Mucosa of descending colon (tissue), 3 donors: ENCODE measurements around the gene RIPOR3. TPM values are rescaled to one million over a fixed set of nuclear protein-coding genes. Genes with fewer than 3 reads are reported as not detected.

Source experiments
- ATAC-seq: fragments of 200-7000 bp; cut with Tn5 transposase; one replicate; pipeline ENCODE4 v1.9.1; 2020; ENCODE audit warnings: mild to moderate bottlenecking, moderate library complexity
- DNase-seq, 3 donors: peaks; one replicate each; pipeline ENCODE4 v3.0.0-alpha.2; 2020
- H3K36me3 ChIP-seq: fragments of 200-600 bp; one replicate; pipeline ENCODE4 v1.8.0; 2021; ENCODE audit warnings: low read depth, mild to moderate bottlenecking
- H3K4me1 ChIP-seq: fragments of 200-600 bp; one replicate; pipeline ENCODE4 v1.8.0; 2021; ENCODE audit warnings: low read depth, mild to moderate bottlenecking
- H3K4me3 ChIP-seq: fragments of 200-600 bp; one replicate; pipeline ENCODE4 v1.8.0; 2021; ENCODE audit warnings: mild to moderate bottlenecking
- H3K9me3 ChIP-seq: fragments of 200-600 bp; one replicate; pipeline ENCODE4 v1.8.0; 2021; ENCODE audit warnings: mild to moderate bottlenecking
- CTCF ChIP-seq: fragments of 200-600 bp; IDR thresholded peaks from one replicate; pipeline ENCODE4 v1.8.0; 2022; ENCODE audit warnings: antibody characterized with exemption, mild to moderate bottlenecking
- intact Hi-C, 2 donors: fragments of 100-400 bp; cut with DNase I in 1 of 2; cut with micrococcal nuclease in 1 of 2; formaldehyde crosslinking; loops; one replicate each; pipeline versions ENCODE4 v1.11.0 to v1.11.1; 2022; cut with DNase I, micrococcal nuclease
- total RNA-seq, 3 donors: library from RNA; stranded (reverse); fragmentation: NEBNext Ultra II Directional in 2 of 3; extraction: Animal tissue kit (Norgen Biotek cat#: 25700) in 2 of 3; gene quantifications; one replicate each; pipeline versions ENCODE4 v1.2.1 to v1.2.4, GENCODE V29; 2021 to 2023
- donor health status: DM: no; HTN: no; CAD: no; lungs with moderate emphysema.
- donor health status: DM: no; HTN: no; CAD: no.
- donor health status: DM: no; HTN: yes; CAD: no.

RIPOR3 gene
- total RNA-seq, 3 donors from 2014 or later, result 2.2 to 13.4 (median 5.8) TPM

GRCh38 chr20:50686821-50687220, 4.5 kb downstream of the RIPOR3 start:
- no peaks in the 10 kb centered on the region for H3K4me1 ChIP-seq
- no peak for TF ChIP-seq CTCF
- intact Hi-C loops, result no loop called here
- no peak for DNase-seq
- no peak for ATAC-seq
- no peaks in the 10 kb centered on the region for H3K9me3 ChIP-seq
- no peaks in the 10 kb centered on the region for H3K36me3 ChIP-seq
- H3K4me3 ChIP-seq, result no peak overlapping the region

GRCh38 chr20:50683570-50683969, 7.8 kb downstream of the RIPOR3 start:
- Histone ChIP-seq H3K36me3 (no peaks in the 10 kb centered on the region), H3K9me3 (no peaks in the 10 kb centered on the region), H3K4me3 (no peak overlapping the region), H3K4me1 (peaks cover under 1% of the 10 kb centered on the region)
- intact Hi-C loops, result no loop called here
- ATAC-seq (no peak), DNase-seq (no peak)
- no peak for TF ChIP-seq CTCF

- DNase-seq (no peak), ATAC-seq (peak; percentile 31)
- H3K4me1 ChIP-seq, result peaks cover 6% of the 10 kb centered on the region
- H3K4me3 ChIP-seq, result no peak overlapping the region
- no peak for TF ChIP-seq CTCF
- H3K9me3 ChIP-seq, result no peaks in the 10 kb centered on the region
- no peaks in the 10 kb centered on the region for H3K36me3 ChIP-seq
- intact Hi-C loops, result no loop called here
Measured at GRCh38 chr20:50682947-50683530, 8.3 kb downstream of the RIPOR3 start.

- intact Hi-C loops, result no loop called here
- no peak for DNase-seq
- ATAC-seq, result no peak
- TF ChIP-seq CTCF, result no peak
- peaks cover 6% of the 10 kb centered on the region for H3K4me1 ChIP-seq
- no peak overlapping the region for H3K4me3 ChIP-seq
- H3K36me3 ChIP-seq, result no peaks in the 10 kb centered on the region
- no peaks in the 10 kb centered on the region for H3K9me3 ChIP-seq
Measured at GRCh38 chr20:50682065-50682464, 9.3 kb downstream of the RIPOR3 start.

- Histone ChIP-seq H3K36me3 (no peaks in the 10 kb centered on the region), H3K4me1 (peaks cover 6% of the 10 kb centered on the region), H3K9me3 (no peaks in the 10 kb centered on the region), H3K4me3 (no peak overlapping the region)
- TF ChIP-seq CTCF, result no peak
- ATAC-seq, result no peak
- DNase-seq, result no peak
- intact Hi-C loops, result no loop called here
Measured at GRCh38 chr20:50681359-50682064, 9.8 kb downstream of the RIPOR3 start.
